PFSK-1 (cell line): Measurements from ENCODE around the gene KIF5A.

Experiments used
- POLR2AphosphoS5 ChIP-seq: IDR thresholded peaks from 2 replicates; pipeline ENCODE4 v1.6.1; 2012; ENCODE audit warnings: low read depth, mild to moderate bottlenecking, control low read depth, low read length, moderate library complexity
- SIN3A ChIP-seq: IDR thresholded peaks from 2 replicates; pipeline ENCODE4 v1.6.1; 2012; ENCODE audit warnings: mild to moderate bottlenecking, low read length, moderate library complexity, borderline replicate concordance; ENCODE audit not compliant: insufficient read depth
- TAF1 ChIP-seq: IDR thresholded peaks from 2 replicates; pipeline ENCODE4 v1.6.1; 2012; ENCODE audit warnings: low read length, control low read depth, borderline replicate concordance; ENCODE audit not compliant: insufficient read depth

DNA sequence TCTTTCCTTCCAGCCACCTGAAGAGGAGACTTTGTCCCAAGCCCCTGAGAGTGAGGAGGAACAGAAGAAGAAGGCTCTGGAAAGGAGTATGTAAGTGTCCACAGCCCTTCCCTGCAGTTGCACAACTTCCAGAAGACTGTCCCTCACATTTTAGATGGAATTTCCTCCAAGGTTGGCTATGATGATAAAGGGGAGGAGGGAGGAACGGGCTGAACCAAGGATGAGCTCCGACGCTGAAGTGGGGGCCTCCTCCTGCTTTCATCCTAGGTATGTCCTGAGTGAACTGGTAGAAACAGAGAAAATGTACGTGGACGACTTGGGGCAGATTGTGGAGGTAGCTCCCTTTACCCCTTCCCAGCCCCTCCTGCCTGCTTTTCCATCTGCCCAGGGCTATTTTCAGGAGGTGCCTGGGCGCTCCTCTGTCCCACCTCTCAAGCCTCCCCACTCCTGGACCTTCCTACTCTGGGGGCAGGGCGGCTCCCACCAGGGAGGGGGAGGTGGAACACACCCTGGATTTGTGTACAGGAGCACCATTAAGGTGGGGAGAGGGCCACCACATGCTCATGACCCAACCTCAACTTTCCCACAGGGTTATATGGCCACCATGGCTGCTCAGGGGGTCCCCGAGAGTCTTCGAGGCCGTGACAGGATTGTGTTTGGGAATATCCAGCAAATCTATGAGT, 63.7 kb downstream of the KIF5A start:
- TF ChIP-seq POLR2AphosphoS5 (no peak), TAF1 (no peak), SIN3A (no peak)
